HS-5 (cell line): ENCODE measurements around the gene ERC1.
"Not testable (repeated sequence)": the region's sequence is repeated elsewhere in the genome, so short reads cannot be mapped to it uniquely, and the experiment has no call there.

Source experiments
- DNase-seq: peaks from one replicate; pipeline ENCODE4 v3.0.0-alpha.2; 2012; ENCODE audit warnings: low read depth

ERC1 gene

GRCh38 chr12:1289371-1290155 lies 298.5 kb downstream of the ERC1 start:
- no peak for DNase-seq

GRCh38 chr12:1290716-1291115 lies 299.7 kb downstream of the ERC1 start:
- no peak for DNase-seq

- no peak for DNase-seq
These were observed 300.7 kb downstream of the ERC1 start for GRCh38 chr12:1291601-1292332.

GRCh38 chr12:1293901-1294300 lies 302.9 kb downstream of the ERC1 start:
- DNase-seq = no peak

- DNase-seq = peak; percentile 18
These were observed 306.2 kb downstream of the ERC1 start for GRCh38 chr12:1297206-1297605.

- no peak for DNase-seq
These were observed 306.7 kb downstream of the ERC1 start for GRCh38 chr12:1297639-1298175.

- no peak for DNase-seq
These were observed 309.4 kb downstream of the ERC1 start for GRCh38 chr12:1300460-1300859.

- DNase-seq = no peak
These were observed 311.3 kb downstream of the ERC1 start for GRCh38 chr12:1302201-1302870.

GRCh38 chr12:1305063-1305434 lies 314.0 kb downstream of the ERC1 start:
- no peak for DNase-seq

- DNase-seq = no peak
These were observed 314.9 kb downstream of the ERC1 start for GRCh38 chr12:1305791-1306500.

GRCh38 chr12:1306817-1307216 lies 315.8 kb downstream of the ERC1 start:
- DNase-seq = no peak

GRCh38 chr12:1307796-1308195 lies 316.8 kb downstream of the ERC1 start:
- DNase-seq = no peak

- no peak for DNase-seq
These were observed 318.6 kb downstream of the ERC1 start for GRCh38 chr12:1309613-1310012.

GRCh38 chr12:1310653-1311052 lies 319.6 kb downstream of the ERC1 start:
- DNase-seq = no peak

- DNase-seq = no peak
These were observed 320.1 kb downstream of the ERC1 start for GRCh38 chr12:1311145-1311544.

- DNase-seq = no peak
These were observed 322.9 kb downstream of the ERC1 start for GRCh38 chr12:1313906-1314305.

- DNase-seq = no peak
These were observed 323.5 kb downstream of the ERC1 start for GRCh38 chr12:1314523-1314922.

GRCh38 chr12:1316991-1317390 lies 326.0 kb downstream of the ERC1 start:
- not testable (repeated sequence) for DNase-seq

- DNase-seq = peak; percentile 13
These were observed 327.5 kb downstream of the ERC1 start for GRCh38 chr12:1318327-1319031.

GRCh38 chr12:1319212-1319611 lies 328.2 kb downstream of the ERC1 start:
- DNase-seq = peak; percentile 13

GRCh38 chr12:1320021-1320420 lies 329.0 kb downstream of the ERC1 start:
- no peak for DNase-seq
